Endothelial cell of umbilical vein (primary cell): ENCODE data around the gene GUK1. TPM values are rescaled to one million over a fixed set of nuclear protein-coding genes. Genes with fewer than 3 reads are reported as not detected.

Source experiments
- BruUV-seq: library from RNA; stranded (reverse); fragments of 400-500 nt; replicated peaks from 2 replicates; lab custom pipeline; 2021; lab: Mats Ljungman, UMichigan
- CTCF ChIA-PET: fragments of 300-600, 350-600 bp; sonication (Branson Sonifier 250); formaldehyde crosslinking; loops from one replicate; lab custom pipeline; 2021; ENCODE audit warnings: antibody characterized with exemption, inconsistent platforms; lab: Charles Lee
- POLR2A ChIA-PET: fragments of 300-600, 350-600 bp; sonication (Branson Sonifier 250); formaldehyde crosslinking; loops from one replicate; lab custom pipeline; 2021; ENCODE audit warnings: antibody characterized with exemption, inconsistent platforms; lab: Charles Lee
- DNase-seq: peaks from one replicate; pipeline ENCODE4 v3.0.0-alpha.2; 2011; ENCODE audit warnings: low read depth, low spot score
- FAIRE-seq: peaks from 2 replicates; lab custom pipeline; 2011; peaks lifted over from hg19 to GRCh38; lab: Jason Lieb, UNC
- H2AFZ ChIP-seq: 2 replicates; pipeline ENCODE4 v1.6.0; 2012; ENCODE audit warnings: low read depth, low read length, control low read depth, inconsistent platforms
- H3K27ac ChIP-seq: 2 replicates; pipeline ENCODE4 v1.5.1; 2011; ENCODE audit warnings: low read depth, mild to moderate bottlenecking, control low read depth, low read length, moderate library complexity; ENCODE audit not compliant: insufficient read depth
- H3K27me3 ChIP-seq, 2 experiments: 2 replicates each; pipeline versions ENCODE4 v1.6.0 to v1.6.1; 2011; ENCODE audit warnings: low read length in 2 of 2, mixed read lengths in 1 of 2; ENCODE audit not compliant: control insufficient read depth in 2 of 2, insufficient read depth in 2 of 2
- H3K36me3 ChIP-seq, 2 experiments: 2 replicates in 1 of 2; 3 replicates in 1 of 2; pipeline ENCODE4 v1.5.1; 2011; ENCODE audit warnings: low read length in 2 of 2, mild to moderate bottlenecking in 1 of 2, moderate library complexity in 1 of 2; ENCODE audit not compliant: control insufficient read depth in 2 of 2, insufficient read depth in 2 of 2; ENCODE audit errors: extremely low read depth in 1 of 2
- H3K4me1 ChIP-seq: 3 replicates; pipeline ENCODE4 v1.5.1; 2011; ENCODE audit warnings: mild to moderate bottlenecking, low read length; ENCODE audit not compliant: control insufficient read depth, insufficient read depth; ENCODE audit errors: extremely low read depth
- H3K4me2 ChIP-seq: 2 replicates; pipeline ENCODE4 v1.6.1; 2011; ENCODE audit warnings: low read length, control low read depth, mixed read lengths; ENCODE audit not compliant: insufficient read depth
- H3K4me3 ChIP-seq, 3 experiments: fragments of 200-600 bp in 1 of 3; sonication (generic), shearing (Covaris generic) in 1 of 3; replicated peaks in 1 of 3; 2 replicates each; pipeline ENCODE4 v1.5.1; 2011 to 2016; ENCODE audit warnings: control low read depth in 3 of 3, low read length in 3 of 3, mild to moderate bottlenecking in 2 of 3, inconsistent platforms in 1 of 3, low read depth in 1 of 3, moderate library complexity in 1 of 3; ENCODE audit not compliant: insufficient read depth in 1 of 3
- H3K79me2 ChIP-seq: 2 replicates; pipeline ENCODE4 v1.6.0; 2012; ENCODE audit warnings: low read length, inconsistent platforms; ENCODE audit not compliant: control insufficient read depth, insufficient read depth
- H3K9ac ChIP-seq: replicated peaks from 2 replicates; pipeline ENCODE3; 2011; ENCODE audit warnings: low read length, control low read depth; ENCODE audit not compliant: insufficient read depth; ENCODE audit errors: extremely low read depth
- H3K9me1 ChIP-seq: replicated peaks from 3 replicates; pipeline ENCODE4 v1.6.0; 2011; ENCODE audit warnings: mild to moderate bottlenecking, low read length; ENCODE audit not compliant: control insufficient read depth, insufficient read depth; ENCODE audit errors: extremely low read depth
- H3K9me3 ChIP-seq: replicated peaks from 2 replicates; pipeline ENCODE4 v1.5.1; 2012; ENCODE audit warnings: low read length, inconsistent platforms; ENCODE audit not compliant: control insufficient read depth, insufficient read depth
- H4K20me1 ChIP-seq: replicated peaks from 2 replicates; pipeline ENCODE3; 2011; ENCODE audit warnings: mild to moderate bottlenecking, low read length; ENCODE audit not compliant: control insufficient read depth, insufficient read depth; ENCODE audit errors: extremely low read depth
- EZH2 ChIP-seq: IDR thresholded peaks from 2 replicates; pipeline ENCODE4 v1.6.1; 2012; ENCODE audit warnings: borderline replicate concordance, low read depth, mild to moderate bottlenecking, moderate library complexity, low read length, inconsistent platforms; ENCODE audit not compliant: severe bottlenecking
- FOS ChIP-seq: IDR thresholded peaks from 2 replicates; pipeline ENCODE4 v1.6.1; 2011; ENCODE audit warnings: mild to moderate bottlenecking, low read length, moderate library complexity, borderline replicate concordance; ENCODE audit not compliant: insufficient read depth
- GATA2 ChIP-seq: IDR thresholded peaks from 2 replicates; pipeline ENCODE4 v1.7.0; 2011; ENCODE audit warnings: low read depth, mild to moderate bottlenecking, moderate library complexity, mixed read lengths, low read length; ENCODE audit not compliant: insufficient read length, insufficient read depth
- JUN ChIP-seq: IDR thresholded peaks from 2 replicates; pipeline ENCODE4 v1.6.1; 2011; ENCODE audit warnings: borderline replicate concordance, low read depth; ENCODE audit not compliant: insufficient read length, insufficient read depth
- MYC ChIP-seq: IDR thresholded peaks from one replicate; pipeline ENCODE4 v1.6.1; 2011; ENCODE audit warnings: mild to moderate bottlenecking, low read depth, low read length
- POLR2A ChIP-seq: IDR thresholded peaks from 2 replicates; pipeline ENCODE4 v1.6.1; 2012; ENCODE audit warnings: low read depth, mild to moderate bottlenecking, control low read depth, low read length
- POLR2AphosphoS5 ChIP-seq: IDR thresholded peaks from 2 replicates; pipeline ENCODE4 v1.6.1; 2012; ENCODE audit warnings: low read depth, mild to moderate bottlenecking, control low read depth, low read length, moderate library complexity; ENCODE audit not compliant: insufficient read depth
- dilution Hi-C: fragments of 300-500 bp; cut with MboI; formaldehyde crosslinking; loops from one replicate; pipeline ENCODE4 v1.15.0; 2019; ENCODE audit warnings: low sequenced_read_pairs; ENCODE audit not compliant: extremely low pct_ligation_motif_present
- intact Hi-C: fragments of 100-400 bp; cut with micrococcal nuclease; formaldehyde crosslinking; loops from one replicate; pipeline ENCODE4 v1.10.0; 2022
- polyA plus RNA-seq, 4 experiments: library from polyadenylated mRNA; depleted of rRNA in 3 of 4; stranded (reverse) in 3 of 4; unstranded in 1 of 4; fragments of >200 nt; gene quantifications; 2 replicates each; pipeline versions ENCODE4 v1.2.1 to v1.2.3, GENCODE V29; 2011 to 2012; ENCODE audit warnings: missing spikeins in 1 of 4
- total RNA-seq: library from RNA; stranded (reverse); gene quantifications from 2 replicates; pipeline ENCODE4 v1.2.3, GENCODE V29; 2021
- TF ChIP-seq, protein P1 (sequence below), 2 donors: IDR thresholded peaks; 1 replicate in 1 of 2; 2 replicates in 1 of 2; pipeline ENCODE4 v1.5.1; 2011; ENCODE audit warnings: low read length in 2 of 2, mild to moderate bottlenecking in 2 of 2, moderate library complexity in 2 of 2, control low read depth in 1 of 2, inconsistent platforms in 1 of 2, low read depth in 1 of 2; ENCODE audit not compliant: insufficient read depth in 1 of 2; ENCODE audit errors: extremely low read depth in 1 of 2
- TF ChIP-seq, protein P2 (sequence below): IDR thresholded peaks from 2 replicates; pipeline ENCODE4 v1.6.1; 2011; ENCODE audit not compliant: insufficient read depth, insufficient read length

GUK1 gene
- total and polyA plus RNA-seq, 2 donors (not counting 3 experiments of a cell fraction or from before 2014, with no cell fraction given), result 239 to 742 TPM

DNA sequence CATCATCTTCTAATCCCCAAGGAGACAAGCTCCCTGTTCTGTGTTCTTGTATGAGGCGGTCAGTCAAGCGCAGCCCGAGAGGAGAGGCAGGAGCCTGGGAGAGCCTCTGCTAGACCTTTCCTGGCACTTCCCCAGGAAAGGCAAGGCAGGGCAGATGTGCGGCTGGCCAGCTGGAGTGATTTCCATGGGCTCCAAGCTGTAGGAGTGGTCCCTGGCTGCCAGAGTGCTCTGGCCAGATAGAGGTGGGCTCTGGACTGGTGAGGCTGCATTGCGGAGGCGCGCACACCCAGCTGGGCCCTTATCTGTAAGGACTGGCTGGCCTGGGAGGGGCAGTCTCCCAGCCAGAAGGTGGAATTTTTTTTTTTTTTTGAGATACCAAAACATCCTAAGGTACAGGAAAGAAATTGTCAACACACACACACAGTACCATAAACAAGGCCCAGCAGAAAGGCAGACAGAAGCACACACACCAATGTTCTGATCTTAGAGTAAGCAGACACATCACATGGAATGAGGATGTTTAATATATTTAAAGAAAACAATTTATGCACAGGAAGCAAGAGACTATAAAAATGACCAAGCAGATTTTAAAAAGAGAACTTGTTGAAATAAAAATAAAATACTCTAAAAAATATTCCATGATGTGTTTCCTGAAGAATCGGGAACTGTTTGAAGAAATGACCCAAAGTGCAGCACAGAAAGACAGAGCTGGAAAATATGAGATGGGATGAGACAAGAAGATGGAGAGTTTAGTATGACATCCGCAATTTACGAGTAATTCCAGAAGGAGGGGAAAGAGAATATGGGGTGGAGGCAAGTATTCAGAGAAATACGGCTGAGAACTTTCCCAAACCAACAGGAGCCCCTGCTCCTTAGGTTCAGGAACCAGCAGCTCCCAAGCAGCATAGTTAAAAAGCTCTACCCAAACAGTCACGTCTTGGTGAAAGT is 38.9 kb downstream of the GUK1 start:
- H4K20me1 ChIP-seq, result no peaks in the 10 kb centered on the region
- POLR2A ChIA-PET, result no interaction called here
- CTCF ChIA-PET, result interaction anchor here (1.9 kb wide), 1 partner anchor 179 kb away, joined by 6 read pairs; no protein-coding TSS in a partner anchor
- H3K27me3 ChIP-seq, result no peaks in the 10 kb centered on the region
- no peak overlapping the region for H3K4me2 ChIP-seq
- FAIRE-seq (no peak), DNase-seq (no peak)
- H3K9me1 ChIP-seq, result no peaks in the 10 kb centered on the region
- no peak overlapping the region for H3K9ac ChIP-seq
- no peak overlapping the region for H3K4me3 ChIP-seq
- no TSS peak for BruUV-seq
- H3K36me3 ChIP-seq, result peaks cover 0 to 11% of the 10 kb centered on the region in 2 experiments
- intact Hi-C loops, result no loop called here
- dilution Hi-C loops, result no loop called here
- TF ChIP-seq FOS (no peak), MYC (no peak), GATA2 (no peak), POLR2A (no peak), EZH2 (no peak), POLR2AphosphoS5 (no peak), JUN (no peak)
- TF ChIP-seq, protein P1, sequence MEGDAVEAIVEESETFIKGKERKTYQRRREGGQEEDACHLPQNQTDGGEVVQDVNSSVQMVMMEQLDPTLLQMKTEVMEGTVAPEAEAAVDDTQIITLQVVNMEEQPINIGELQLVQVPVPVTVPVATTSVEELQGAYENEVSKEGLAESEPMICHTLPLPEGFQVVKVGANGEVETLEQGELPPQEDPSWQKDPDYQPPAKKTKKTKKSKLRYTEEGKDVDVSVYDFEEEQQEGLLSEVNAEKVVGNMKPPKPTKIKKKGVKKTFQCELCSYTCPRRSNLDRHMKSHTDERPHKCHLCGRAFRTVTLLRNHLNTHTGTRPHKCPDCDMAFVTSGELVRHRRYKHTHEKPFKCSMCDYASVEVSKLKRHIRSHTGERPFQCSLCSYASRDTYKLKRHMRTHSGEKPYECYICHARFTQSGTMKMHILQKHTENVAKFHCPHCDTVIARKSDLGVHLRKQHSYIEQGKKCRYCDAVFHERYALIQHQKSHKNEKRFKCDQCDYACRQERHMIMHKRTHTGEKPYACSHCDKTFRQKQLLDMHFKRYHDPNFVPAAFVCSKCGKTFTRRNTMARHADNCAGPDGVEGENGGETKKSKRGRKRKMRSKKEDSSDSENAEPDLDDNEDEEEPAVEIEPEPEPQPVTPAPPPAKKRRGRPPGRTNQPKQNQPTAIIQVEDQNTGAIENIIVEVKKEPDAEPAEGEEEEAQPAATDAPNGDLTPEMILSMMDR (IDR thresholded peaks at IDR 0.05; ENCODE audit: extremely low read depth in 1 of 2, insufficient read depth in 1 of 2, low read depth in 1 of 2, low read length in 2 of 2), result no peak
- TF ChIP-seq, protein P2, sequence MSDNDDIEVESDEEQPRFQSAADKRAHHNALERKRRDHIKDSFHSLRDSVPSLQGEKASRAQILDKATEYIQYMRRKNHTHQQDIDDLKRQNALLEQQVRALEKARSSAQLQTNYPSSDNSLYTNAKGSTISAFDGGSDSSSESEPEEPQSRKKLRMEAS, result no peak
- no peaks in the 10 kb centered on the region for H3K79me2 ChIP-seq
- no peak overlapping the region for H3K27ac ChIP-seq
- H3K9me3 ChIP-seq, result no peaks in the 10 kb centered on the region
- no peak overlapping the region for H2AFZ ChIP-seq
- no peaks in the 10 kb centered on the region for H3K4me1 ChIP-seq
